ENCODE data around the gene ANAPC2. TPM values are rescaled to one million over a fixed set of nuclear protein-coding genes. Genes with fewer than 3 reads are reported as not detected.

The ANAPC2 gene
- total RNA-seq, 1 donor: 25.7 TPM

- no peak for TF ChIP-seq CTCF (IDR thresholded peaks at IDR 0.05; ENCODE audit: insufficient read depth, low read length)
- no peak for DNase-seq (ENCODE audit: low read depth)
- no peak overlapping the region for H3K4me3 ChIP-seq (ENCODE audit: low read depth, low read length)
Measured at GRCh38 chr9:137165250-137165836, 23.0 kb downstream of the ANAPC2 start.

GRCh38 chr9:137164370-137165249, 23.8 kb downstream of the ANAPC2 start:
- TF ChIP-seq CTCF (IDR thresholded peaks at IDR 0.05; ENCODE audit: insufficient read depth, low read length): no peak
- H3K4me3 ChIP-seq (ENCODE audit: low read depth, low read length): no peak overlapping the region
- DNase-seq (ENCODE audit: low read depth): no peak

- H3K4me3 ChIP-seq (ENCODE audit: low read depth, low read length): no peak overlapping the region
- no peak for TF ChIP-seq CTCF (IDR thresholded peaks at IDR 0.05; ENCODE audit: insufficient read depth, low read length)
- no peak for DNase-seq (ENCODE audit: low read depth)
Measured at GRCh38 chr9:137163805-137164204, 24.6 kb downstream of the ANAPC2 start.

GRCh38 chr9:137163365-137163715, 25.0 kb downstream of the ANAPC2 start:
- TF ChIP-seq CTCF (IDR thresholded peaks at IDR 0.05; ENCODE audit: insufficient read depth, low read length): no peak
- DNase-seq (ENCODE audit: low read depth): no peak
- peak overlapping the region; percentile 42 for H3K4me3 ChIP-seq (ENCODE audit: low read depth, low read length)

GRCh38 chr9:137162505-137163364, 25.6 kb downstream of the ANAPC2 start:
- peak overlapping the region; percentile 42 for H3K4me3 ChIP-seq (ENCODE audit: low read depth, low read length)
- DNase-seq (ENCODE audit: low read depth): peak; percentile 6
- no peak for TF ChIP-seq CTCF (IDR thresholded peaks at IDR 0.05; ENCODE audit: insufficient read depth, low read length)

GRCh38 chr9:137161558-137162486, 26.5 kb downstream of the ANAPC2 start:
- TF ChIP-seq CTCF (IDR thresholded peaks at IDR 0.05; ENCODE audit: insufficient read depth, low read length): no peak
- DNase-seq (ENCODE audit: low read depth): no peak

More at GRCh38 chr9:137161558-137162486, 26.5 kb downstream of the ANAPC2 start:
- no peak overlapping the region for H3K4me3 ChIP-seq (ENCODE audit: low read depth, low read length)

Measured in fibroblast of the aortic adventitia (primary cell).